ENCODE results near the gene CES3.
"Not testable (repeated sequence)": the region's sequence is repeated elsewhere in the genome, so short reads cannot be mapped to it uniquely, and the experiment has no call there.

Gene CES3

GRCh38 chr16:66964049-66964448 is 3.0 kb downstream of the CES3 start:
- TF ChIP-seq CTCF (IDR thresholded peaks at IDR 0.05; ENCODE audit: control insufficient read depth, insufficient read depth, low read depth, low read length, missing control alignments): no peak
- no peak overlapping the region for H3K4me3 ChIP-seq (ENCODE audit: control insufficient read depth, low read depth, low read length)
- no peak for DNase-seq (ENCODE audit: low read depth)

DNA sequence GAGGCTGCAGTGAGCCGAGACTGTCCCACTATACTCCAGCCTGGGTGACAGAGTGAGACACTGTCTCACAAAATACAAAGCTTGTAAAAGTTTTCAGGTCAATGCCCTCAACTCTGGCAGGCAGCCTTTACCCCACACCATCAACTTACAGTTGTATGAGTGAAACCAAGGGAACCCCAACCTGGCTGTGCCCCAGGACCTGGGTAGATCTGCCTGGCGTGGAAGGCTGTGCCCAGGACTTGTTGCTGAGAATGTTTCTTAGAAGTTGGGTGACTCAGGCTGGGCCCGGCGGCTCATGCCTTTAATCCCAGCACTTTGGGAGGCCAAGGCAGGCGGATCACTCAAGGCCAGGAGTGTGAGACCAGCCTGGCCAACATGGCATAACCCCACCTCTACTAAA is 7.8 kb downstream of the CES3 start:
- no peak for DNase-seq (ENCODE audit: low read depth)
- no peak overlapping the region for H3K4me3 ChIP-seq (ENCODE audit: control insufficient read depth, low read depth, low read length)
- no peak for TF ChIP-seq CTCF (IDR thresholded peaks at IDR 0.05; ENCODE audit: control insufficient read depth, insufficient read depth, low read depth, low read length, missing control alignments)

GRCh38 chr16:66970775-66971720 is 10.0 kb downstream of the CES3 start:
- no peak for DNase-seq (ENCODE audit: low read depth)
- no peak overlapping the region for H3K4me3 ChIP-seq (ENCODE audit: control insufficient read depth, low read depth, low read length)
- TF ChIP-seq CTCF (IDR thresholded peaks at IDR 0.05; ENCODE audit: control insufficient read depth, insufficient read depth, low read depth, low read length, missing control alignments): no peak

DNA sequence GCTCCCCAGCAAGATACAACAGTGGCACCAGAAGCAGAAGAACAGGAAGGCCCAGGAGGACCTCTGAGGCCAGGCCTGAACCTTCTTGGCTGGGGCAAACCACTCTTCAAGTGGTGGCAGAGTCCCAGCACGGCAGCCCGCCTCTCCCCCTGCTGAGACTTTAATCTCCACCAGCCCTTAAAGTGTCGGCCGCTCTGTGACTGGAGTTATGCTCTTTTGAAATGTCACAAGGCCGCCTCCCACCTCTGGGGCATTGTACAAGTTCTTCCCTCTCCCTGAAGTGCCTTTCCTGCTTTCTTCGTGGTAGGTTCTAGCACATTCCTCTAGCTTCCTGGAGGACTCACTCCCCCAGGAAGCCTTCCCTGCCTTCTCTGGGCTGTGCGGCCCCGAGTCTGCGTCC is 11.9 kb downstream of the CES3 start:
- no peak for TF ChIP-seq CTCF (IDR thresholded peaks at IDR 0.05; ENCODE audit: control insufficient read depth, insufficient read depth, low read depth, low read length, missing control alignments)
- no peak overlapping the region for H3K4me3 ChIP-seq (ENCODE audit: control insufficient read depth, low read depth, low read length)
- no peak for DNase-seq (ENCODE audit: low read depth)

- no peak for TF ChIP-seq CTCF (IDR thresholded peaks at IDR 0.05; ENCODE audit: control insufficient read depth, insufficient read depth, low read depth, low read length, missing control alignments)
- H3K4me3 ChIP-seq (ENCODE audit: control insufficient read depth, low read depth, low read length): no peak overlapping the region
- no peak for DNase-seq (ENCODE audit: low read depth)
Measured at GRCh38 chr16:66973716-66974115, 12.7 kb downstream of the CES3 start.

GRCh38 chr16:66974156-66974931 is 13.3 kb downstream of the CES3 start:
- DNase-seq (ENCODE audit: low read depth); H3K4me3 ChIP-seq (ENCODE audit: control insufficient read depth, low read depth, low read length): not testable (repeated sequence)

- not testable (repeated sequence) for H3K4me3 ChIP-seq (ENCODE audit: control insufficient read depth, low read depth, low read length); DNase-seq (ENCODE audit: low read depth)
Measured at GRCh38 chr16:66974932-66975246, 13.8 kb downstream of the CES3 start.
